ENCODE data around the gene ALG11.

DNA sequence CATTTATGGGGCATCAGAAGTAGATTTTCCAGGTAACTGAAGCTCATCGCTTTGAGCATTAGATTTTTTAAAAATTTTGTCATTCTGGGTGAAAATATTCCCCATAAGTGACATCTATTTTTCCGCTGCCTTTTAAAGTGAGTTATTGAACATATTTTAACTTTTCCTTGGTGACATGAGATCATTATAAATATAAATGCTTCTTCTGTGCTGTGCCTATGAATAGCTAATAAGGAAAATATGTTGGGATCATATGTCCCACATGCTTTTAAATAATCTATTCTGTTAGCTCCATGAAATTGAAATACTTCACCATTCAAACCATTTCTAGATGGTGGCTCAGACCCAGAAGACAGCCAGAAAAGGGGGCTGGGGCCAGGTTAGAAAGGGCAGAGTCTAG, 15.0 kb upstream of the ALG11 start:
- TF ChIP-seq POLR2A (IDR thresholded peaks at IDR 0.05): no peak
- TF ChIP-seq, protein P1, sequence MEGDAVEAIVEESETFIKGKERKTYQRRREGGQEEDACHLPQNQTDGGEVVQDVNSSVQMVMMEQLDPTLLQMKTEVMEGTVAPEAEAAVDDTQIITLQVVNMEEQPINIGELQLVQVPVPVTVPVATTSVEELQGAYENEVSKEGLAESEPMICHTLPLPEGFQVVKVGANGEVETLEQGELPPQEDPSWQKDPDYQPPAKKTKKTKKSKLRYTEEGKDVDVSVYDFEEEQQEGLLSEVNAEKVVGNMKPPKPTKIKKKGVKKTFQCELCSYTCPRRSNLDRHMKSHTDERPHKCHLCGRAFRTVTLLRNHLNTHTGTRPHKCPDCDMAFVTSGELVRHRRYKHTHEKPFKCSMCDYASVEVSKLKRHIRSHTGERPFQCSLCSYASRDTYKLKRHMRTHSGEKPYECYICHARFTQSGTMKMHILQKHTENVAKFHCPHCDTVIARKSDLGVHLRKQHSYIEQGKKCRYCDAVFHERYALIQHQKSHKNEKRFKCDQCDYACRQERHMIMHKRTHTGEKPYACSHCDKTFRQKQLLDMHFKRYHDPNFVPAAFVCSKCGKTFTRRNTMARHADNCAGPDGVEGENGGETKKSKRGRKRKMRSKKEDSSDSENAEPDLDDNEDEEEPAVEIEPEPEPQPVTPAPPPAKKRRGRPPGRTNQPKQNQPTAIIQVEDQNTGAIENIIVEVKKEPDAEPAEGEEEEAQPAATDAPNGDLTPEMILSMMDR (IDR thresholded peaks at IDR 0.05): no peak

Data from adrenal gland (tissue), 5 donors.